AG04450 (cell line): ENCODE data around the gene ATP6V0B. TPM values are rescaled to one million over a fixed set of nuclear protein-coding genes. Genes with fewer than 3 reads are reported as not detected.

Source experiments
- CTCF ChIA-PET: fragments of 300-600, 350-600 bp; formaldehyde crosslinking; extraction: SDS; loops from one replicate; lab custom pipeline; 2022; ENCODE audit warnings: antibody characterized with exemption, inconsistent platforms; lab: Charles Lee
- POLR2A ChIA-PET: fragments of 350-600 bp; formaldehyde crosslinking; extraction: SDS; loops from one replicate; lab custom pipeline; 2021; ENCODE audit warnings: antibody characterized with exemption, inconsistent platforms; lab: Yijun Ruan, JAX
- DNase-seq: peaks from one replicate; pipeline ENCODE4 v3.0.0-alpha.2; 2011; ENCODE audit warnings: low read depth, low spot score
- H3K27ac ChIP-seq: one replicate; pipeline ENCODE4 v1.5.1; 2012; ENCODE audit warnings: low read depth, low read length, control low read depth
- H3K27me3 ChIP-seq: one replicate; pipeline ENCODE4 v1.6.0; 2012; ENCODE audit warnings: low read length; ENCODE audit not compliant: control insufficient read depth, insufficient read depth
- H3K4me3 ChIP-seq: 2 replicates; pipeline ENCODE4 v1.5.1; 2011; ENCODE audit warnings: mild to moderate bottlenecking, low read depth, low read length, control low read depth
- H3K9me3 ChIP-seq: 2 replicates; pipeline ENCODE4 v1.5.1; 2012; ENCODE audit warnings: low read length; ENCODE audit not compliant: control insufficient read depth, insufficient read depth
- CTCF ChIP-seq: IDR thresholded peaks from 2 replicates; pipeline ENCODE4 v1.5.1; 2011; ENCODE audit warnings: low read depth, low read length, control low read depth, inconsistent platforms
- polyA plus RNA-seq: library from polyadenylated mRNA; depleted of rRNA; stranded (reverse); fragments of >200 nt; gene quantifications from 2 replicates; pipeline ENCODE4 v1.2.3, GENCODE V29; 2011

Gene ATP6V0B
- polyA plus RNA-seq, 1 experiment, result 130 TPM

- no peak for TF ChIP-seq CTCF
- Histone ChIP-seq H3K9me3 (peaks cover 5% of the 10 kb centered on the region), H3K27me3 (no peaks in the 10 kb centered on the region), H3K4me3 (no peak overlapping the region), H3K27ac (no peak overlapping the region)
- ChIA-PET CTCF (interaction anchor here (0.7 to 6.8 kb wide), 71 partner anchors 9 to 708 kb away, joined by 3 to 438 read pairs (median 5); partner anchors contain the start of genes DPH2, IPO13, KDM4A and PTPRF), POLR2A (interaction anchor here (0.6 to 2.2 kb wide), 5 partner anchors 11 to 285 kb away, joined by 3 to 21 read pairs (median 3); partner anchors contain the start of gene KDM4A)
- DNase-seq, result no peak
Observed at GRCh38 chr1:43934986-43935324, 39.8 kb upstream of the ATP6V0B start.

- H3K9me3 ChIP-seq, result no peaks in the 10 kb centered on the region
- DNase-seq, result no peak
- peak overlapping the region; percentile 43 for H3K4me3 ChIP-seq
- CTCF ChIA-PET, result interaction anchor here (0.8 to 6.8 kb wide), 31 partner anchors 10 to 408 kb away, joined by 3 to 438 read pairs (median 7); partner anchors contain the start of genes IPO13, KDM4A and ST3GAL3
- POLR2A ChIA-PET, result interaction anchor here (2.2 kb wide), 1 partner anchor 172 kb away, joined by 21 read pairs; no protein-coding TSS in a partner anchor
- H3K27ac ChIP-seq, result no peak overlapping the region
- TF ChIP-seq CTCF, result no peak
- no peaks in the 10 kb centered on the region for H3K27me3 ChIP-seq
Observed at GRCh38 chr1:43935711-43936427, 38.9 kb upstream of the ATP6V0B start.

GRCh38 chr1:43936431-43937151, 38.2 kb upstream of the ATP6V0B start:
- TF ChIP-seq CTCF, result no peak
- Histone ChIP-seq H3K27ac (no peak overlapping the region), H3K9me3 (no peaks in the 10 kb centered on the region), H3K27me3 (no peaks in the 10 kb centered on the region), H3K4me3 (peak overlapping the region; percentile 43)
- ChIA-PET POLR2A (no interaction called here), CTCF (interaction anchor here (1.0 to 6.8 kb wide), 3 partner anchors 9 to 174 kb away, joined by 3 to 438 read pairs (median 80); partner anchors contain the start of gene IPO13)
- DNase-seq, result no peak

GRCh38 chr1:43937179-43937865, 37.4 kb upstream of the ATP6V0B start:
- no peak for TF ChIP-seq CTCF
- H3K27me3 ChIP-seq, result no peaks in the 10 kb centered on the region
- no peak overlapping the region for H3K27ac ChIP-seq
- no peaks in the 10 kb centered on the region for H3K9me3 ChIP-seq
- DNase-seq, result no peak
- POLR2A ChIA-PET, result no interaction called here
- no peak overlapping the region for H3K4me3 ChIP-seq
- CTCF ChIA-PET, result interaction anchor here (1.0 to 6.8 kb wide), 2 partner anchors 168 to 174 kb away, joined by 3 to 438 read pairs; no protein-coding TSS in a partner anchor
